Activated CD4-positive, alpha-beta T cell treated with anti-CD3 and anti-CD28 coated beads for 4 hours (primary cell): ENCODE measurements around the gene IDS.
"Not testable (repeated sequence)": the region's sequence is repeated elsewhere in the genome, so short reads cannot be mapped to it uniquely, and the experiment has no call there.

Experiments used
- DNase-seq, 2 donors: peaks; one replicate each; pipeline ENCODE4 v3.0.0-alpha.2; 2020

Gene IDS

DNA sequence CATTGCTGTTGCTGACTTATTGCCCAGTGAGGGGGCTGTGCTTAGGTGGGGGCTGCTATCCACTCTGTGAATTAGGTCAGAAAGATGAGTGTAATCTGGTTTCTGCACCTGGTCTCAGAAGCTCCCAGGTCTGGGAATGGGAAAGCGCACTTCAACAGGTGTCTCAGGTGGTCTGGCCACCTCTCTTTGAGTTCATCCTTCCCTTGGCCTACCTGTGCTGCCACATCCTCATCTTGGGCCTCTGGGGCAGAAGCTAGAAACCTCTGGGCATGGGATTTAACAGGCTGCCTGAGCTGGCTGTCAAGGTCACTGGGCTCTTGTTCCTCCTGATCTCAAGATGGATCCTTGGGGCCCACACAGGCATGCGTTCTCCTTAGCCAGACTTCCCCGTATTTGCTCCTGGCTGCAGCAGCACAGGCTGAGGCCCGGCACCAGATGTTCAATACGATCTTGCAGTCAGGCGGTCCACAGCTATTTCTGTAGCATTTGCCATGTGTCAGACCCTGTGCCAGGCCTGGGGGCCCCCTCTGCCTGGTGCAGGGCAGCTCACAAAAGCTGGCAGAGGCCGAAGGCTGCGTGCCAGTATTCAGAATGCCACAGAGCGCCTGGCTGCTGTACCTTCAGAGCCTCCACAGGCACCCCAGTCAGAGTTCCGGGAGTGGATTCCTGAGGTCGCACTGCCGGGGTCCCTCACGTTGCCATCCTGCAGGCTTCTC is 21.4 kb upstream of the IDS start:
- not testable (repeated sequence) for DNase-seq

DNA sequence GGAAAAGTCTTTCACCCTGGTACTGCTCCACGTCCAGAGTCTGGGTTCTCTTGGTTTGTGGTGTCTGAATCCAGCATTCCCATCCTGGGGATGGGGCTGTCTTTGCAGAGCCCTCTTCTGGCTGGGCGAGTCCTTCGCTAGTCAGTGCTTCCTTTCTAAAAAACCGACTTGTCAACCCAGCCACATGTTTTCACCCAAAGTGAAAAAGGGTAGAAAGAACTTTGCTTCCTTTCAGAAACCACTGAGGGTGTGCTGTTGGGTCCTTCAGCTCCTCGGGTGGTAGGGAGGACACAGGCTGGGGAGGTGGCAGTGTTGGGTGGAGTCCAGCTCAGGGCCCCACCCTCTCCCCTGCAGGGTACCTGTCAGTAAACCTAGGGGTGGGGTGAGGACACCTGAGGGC is 20.8 kb upstream of the IDS start:
- DNase-seq, result not testable (repeated sequence)

DNA sequence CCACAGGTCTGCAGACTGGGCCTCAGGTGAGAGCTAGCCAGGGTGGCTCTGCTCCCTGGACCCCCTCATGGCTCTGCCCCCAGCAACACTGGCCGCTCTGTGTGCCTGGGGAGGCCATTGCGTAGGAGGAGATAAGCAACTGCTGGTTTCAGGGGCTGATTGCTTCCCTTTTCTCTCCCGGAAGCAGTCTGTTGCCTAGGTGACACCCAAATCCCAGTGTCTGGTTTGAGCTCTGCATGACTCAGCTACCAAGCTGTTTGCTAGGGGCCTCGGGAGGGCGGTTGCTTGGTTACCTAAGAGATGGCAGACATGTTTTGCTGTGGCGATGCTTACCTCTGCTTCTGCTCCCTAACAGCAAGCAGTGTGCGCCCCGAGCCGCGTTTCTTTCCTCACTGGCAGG is 20.3 kb upstream of the IDS start:
- DNase-seq, result peak; percentile 56 to 65

DNA sequence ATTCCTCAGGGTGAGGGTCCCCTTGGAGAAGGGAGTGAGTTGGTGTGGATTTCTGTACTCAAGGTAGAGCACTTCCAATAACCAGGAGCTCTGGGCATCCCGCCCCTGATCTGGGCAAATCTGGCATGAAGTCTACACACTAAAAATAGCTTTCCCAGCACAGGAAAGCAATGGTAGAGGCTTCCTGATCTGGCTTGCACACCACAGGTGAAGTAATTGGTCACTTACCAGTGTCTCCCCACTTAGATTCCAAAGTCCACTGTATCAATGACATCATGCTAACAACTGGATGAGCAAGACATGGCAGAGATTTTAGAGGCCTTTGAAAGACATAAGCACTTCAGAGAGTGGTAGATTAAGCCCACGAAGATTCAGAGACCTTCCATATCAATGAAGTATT is 17.8 kb upstream of the IDS start:
- no peak for DNase-seq

DNA sequence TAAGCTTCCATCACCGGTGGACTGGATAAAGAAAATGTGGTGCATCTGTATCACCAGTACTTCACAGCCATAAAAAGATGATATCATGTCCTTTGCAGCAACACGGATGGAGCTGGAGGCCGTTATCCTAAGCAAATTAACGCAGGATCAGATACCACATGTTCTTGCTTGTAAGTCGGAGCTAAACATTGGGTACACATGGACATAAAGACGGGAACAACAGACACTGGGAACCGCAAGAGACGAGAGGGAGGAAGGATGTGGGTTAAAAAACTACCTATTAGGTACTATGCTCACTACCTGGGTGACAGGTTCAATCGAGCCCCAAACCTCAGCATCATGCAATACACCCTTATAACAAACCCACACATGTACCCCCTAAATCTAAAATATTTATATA is 16.3 kb upstream of the IDS start:
- DNase-seq, result no peak

- DNase-seq, result not testable (repeated sequence)
Measured at GRCh38 chrX:149520636-149521277, 15.7 kb upstream of the IDS start.

- DNase-seq, result no peak
Measured at GRCh38 chrX:149518236-149518635, 13.1 kb upstream of the IDS start.

- DNase-seq, result no peak
Measured at GRCh38 chrX:149517308-149517707, 12.2 kb upstream of the IDS start.

DNA sequence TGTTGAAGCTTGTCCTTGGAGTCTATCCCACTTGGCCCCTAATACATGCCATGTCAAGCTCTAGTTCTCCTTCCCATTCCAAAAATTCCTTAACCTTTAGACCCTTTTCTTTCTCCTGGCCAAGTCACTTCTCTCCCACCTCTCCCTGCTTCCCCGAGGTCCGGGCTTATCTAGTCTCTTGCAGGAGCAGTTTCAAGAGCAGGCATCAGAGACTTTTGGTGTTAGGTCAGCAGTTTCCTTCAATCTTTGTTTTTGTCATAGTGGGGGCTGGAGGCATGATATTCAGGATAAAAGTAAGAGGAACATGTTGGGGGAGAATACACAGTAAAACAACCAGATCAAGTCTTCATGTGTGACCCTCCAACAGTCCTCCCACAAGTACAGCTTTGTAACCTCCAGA is 11.5 kb upstream of the IDS start:
- no peak for DNase-seq

DNA sequence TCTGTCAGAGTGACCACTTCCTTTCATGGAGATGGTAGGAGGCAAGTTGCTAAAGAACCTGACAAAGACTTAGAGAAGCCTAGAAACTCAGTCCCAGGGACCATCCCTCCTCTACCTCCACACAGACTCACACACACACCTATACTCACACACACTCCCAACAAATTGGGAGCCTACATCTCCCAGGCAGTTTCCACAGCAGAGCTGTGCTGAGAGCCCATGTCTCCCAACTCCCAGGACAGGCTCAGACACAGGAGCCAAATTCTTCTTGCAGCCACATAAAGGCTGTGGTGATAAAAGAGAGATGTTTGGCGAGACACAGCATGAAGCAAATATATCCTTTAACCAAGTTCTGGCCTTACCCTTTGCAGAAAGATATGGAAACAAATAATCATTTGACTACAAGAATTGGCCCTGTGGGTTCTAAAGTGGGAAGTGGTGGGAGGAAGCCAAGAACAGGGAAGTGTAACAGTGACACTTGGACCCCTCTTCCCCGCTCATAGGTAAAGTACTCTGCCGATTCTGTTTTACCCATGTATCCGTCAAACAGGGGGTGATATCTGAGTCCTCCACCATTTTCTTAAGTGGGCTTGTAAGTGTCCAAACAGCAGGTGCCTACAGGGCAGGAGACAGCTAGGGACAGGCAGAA is 11.0 kb upstream of the IDS start:
- DNase-seq, result no peak

DNA sequence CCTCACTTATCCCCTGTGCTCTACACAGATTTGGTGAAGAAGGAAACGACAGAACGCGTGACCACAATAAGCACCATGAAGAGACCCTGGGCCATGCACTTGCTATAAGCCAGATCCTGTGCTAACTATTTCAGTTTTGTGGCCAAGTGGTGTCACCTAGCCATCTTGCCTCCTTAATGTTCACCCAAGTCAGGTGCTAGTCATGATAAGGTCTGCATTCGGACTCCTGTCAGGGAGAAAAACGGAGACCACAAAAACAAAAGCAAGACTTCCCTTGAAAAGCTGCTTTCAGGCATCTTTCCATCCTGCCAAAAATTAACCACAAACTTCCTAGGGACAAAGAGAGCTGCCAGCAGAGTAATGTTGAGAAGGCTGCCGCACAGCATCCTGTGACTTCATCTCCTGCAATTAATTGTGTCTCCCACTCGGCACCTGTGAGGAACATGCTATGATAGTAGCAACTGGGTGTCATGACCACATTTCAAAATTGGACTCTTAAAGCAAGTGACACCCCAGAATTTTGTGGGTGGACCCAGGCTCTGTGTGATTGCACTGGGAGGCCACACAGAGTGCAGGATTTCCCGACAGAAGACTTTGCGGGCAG is 8.8 kb upstream of the IDS start:
- no peak for DNase-seq

DNA sequence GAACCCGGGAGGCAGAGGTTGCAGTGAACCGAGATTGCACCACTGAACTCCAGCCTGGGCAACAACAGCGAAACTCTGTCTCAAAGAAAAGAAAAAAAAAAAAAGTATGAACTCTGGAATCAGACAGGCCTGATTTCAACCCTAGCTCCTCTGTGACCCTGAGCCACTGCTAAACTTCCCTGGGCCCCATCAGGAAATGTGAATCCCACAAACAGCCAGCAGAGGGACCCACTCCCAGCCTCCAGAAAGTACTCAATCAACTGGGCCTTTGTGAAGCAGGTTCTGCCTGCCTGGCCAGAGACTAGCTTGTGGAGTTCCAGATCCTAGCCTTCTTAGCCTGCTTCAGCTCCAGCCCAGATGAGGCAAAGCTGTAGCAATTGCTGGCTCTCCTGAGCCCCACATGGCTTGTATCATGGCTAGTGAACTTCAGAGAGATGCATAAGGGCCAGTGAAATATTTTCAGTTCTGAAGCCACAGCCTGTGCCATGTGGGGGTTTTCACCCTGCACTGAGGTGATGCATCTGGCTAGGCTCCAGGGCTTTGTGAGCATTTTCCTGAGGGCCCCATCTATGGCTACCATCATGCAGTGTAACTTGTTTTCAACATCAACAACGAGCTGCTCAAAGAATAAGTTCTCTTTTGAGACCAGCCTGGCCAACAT is 7.2 kb upstream of the IDS start:
- peak; percentile 41 to 55 for DNase-seq

GRCh38 chrX:149511081-149511480 is 6.0 kb upstream of the IDS start:
- DNase-seq, result no peak

- no peak for DNase-seq
Measured at GRCh38 chrX:149510386-149510785, 5.3 kb upstream of the IDS start.

- DNase-seq, result no peak
Measured at GRCh38 chrX:149508467-149508866, 3.4 kb upstream of the IDS start.

DNA sequence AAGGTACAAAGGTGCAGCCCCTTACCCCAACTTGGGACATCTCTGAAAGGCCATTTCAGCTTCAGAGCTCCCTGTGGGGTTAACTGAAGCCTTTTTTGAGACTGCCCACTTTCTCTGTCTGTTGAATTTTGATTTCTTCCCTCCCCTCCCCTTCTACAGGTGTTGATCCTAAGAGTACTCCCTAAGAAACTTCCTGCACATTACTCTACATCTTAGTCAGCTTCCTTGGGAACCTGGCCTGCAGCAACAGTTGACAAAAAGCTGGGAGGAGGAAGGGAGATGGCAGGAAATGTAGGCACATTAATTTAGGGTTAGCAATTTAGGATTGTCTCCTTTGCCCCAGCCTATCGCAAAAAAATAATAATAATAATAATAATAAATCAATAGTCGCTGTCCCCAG is 1.2 kb upstream of the IDS start:
- no peak for DNase-seq

DNA sequence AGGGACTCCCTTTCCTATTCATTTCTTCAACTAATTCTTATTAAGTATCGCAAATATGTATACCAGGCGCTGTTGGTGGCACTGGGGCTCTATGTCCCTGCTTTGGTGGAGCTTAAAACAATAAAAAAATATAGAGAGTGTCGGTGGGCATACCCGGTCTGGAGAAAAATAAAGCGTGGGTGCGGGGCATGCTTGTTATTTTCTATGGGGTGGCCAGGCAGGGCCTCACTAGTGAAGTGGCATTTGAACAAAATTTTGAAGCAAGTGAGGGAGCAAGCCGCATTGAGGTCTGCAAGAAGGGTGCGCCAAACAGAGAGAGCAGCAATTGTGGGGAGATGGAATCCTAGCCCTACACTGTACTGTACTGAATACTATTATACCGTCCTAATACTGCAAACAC is 565 bp upstream of the IDS start:
- no peak for DNase-seq

DNA sequence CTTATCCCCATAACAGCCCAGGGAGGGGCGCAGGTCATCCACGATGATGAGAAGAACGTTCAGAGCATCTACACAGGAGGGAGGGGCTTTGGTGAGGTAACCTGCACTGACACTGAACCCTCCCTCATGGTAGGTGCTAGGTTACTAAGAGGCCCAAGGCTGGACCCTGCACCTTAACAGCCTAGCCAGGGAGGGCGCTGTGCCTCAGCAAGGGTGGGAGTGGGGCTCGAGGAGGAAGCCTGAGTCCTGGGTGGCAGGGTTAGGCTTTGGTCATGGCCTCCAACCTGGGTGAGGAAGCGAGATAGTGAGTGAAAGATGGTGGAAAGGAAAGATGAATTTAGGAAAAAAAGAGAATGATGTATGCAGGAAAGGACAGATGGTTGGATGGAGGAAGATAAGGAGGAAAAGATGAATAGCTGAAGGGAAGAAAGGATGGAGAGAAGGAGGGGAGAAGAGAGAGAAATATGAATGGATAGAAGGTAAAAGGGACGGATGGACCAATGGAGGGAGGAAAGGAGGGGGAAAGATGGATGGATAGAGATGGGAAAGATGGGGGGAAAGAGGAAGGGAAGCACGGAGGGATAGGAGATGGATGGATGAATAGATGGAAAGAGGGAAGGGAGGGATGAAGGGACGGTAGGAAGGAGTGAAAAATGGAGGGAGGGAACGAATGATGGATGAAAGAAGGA is 736 bp downstream of the IDS start:
- peak; percentile 48 to 56 for DNase-seq

- peak; percentile 53 to 63 for DNase-seq
Measured at GRCh38 chrX:149503446-149503845, 1.7 kb downstream of the IDS start.

GRCh38 chrX:149502923-149503322 is 2.2 kb downstream of the IDS start:
- not testable (repeated sequence) for DNase-seq

DNA sequence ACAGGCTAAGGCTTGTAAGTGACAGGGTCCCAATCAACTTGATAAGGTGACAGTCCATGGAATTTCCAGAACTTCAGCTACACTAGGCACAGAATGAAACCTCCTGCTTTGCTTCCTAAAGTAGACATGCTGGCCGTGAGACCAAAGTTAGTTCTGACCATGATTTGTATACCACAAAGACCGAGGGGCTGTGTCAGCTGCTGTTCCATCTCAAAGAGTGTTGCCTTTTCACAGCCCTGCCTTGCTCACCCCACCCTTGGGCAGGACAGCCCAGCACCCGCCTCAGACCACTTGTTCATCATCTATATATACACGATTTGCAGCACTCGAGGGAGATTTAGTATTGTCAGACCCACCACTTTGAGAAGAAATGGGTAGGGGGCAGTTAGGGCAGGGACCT is 5.3 kb downstream of the IDS start:
- DNase-seq, result no peak

- no peak for DNase-seq
Measured at GRCh38 chrX:149498767-149499166, 6.3 kb downstream of the IDS start.

GRCh38 chrX:149497626-149498025 is 7.5 kb downstream of the IDS start:
- no peak for DNase-seq
